Aorta (tissue), 5 donors: ENCODE results near the gene WFIKKN2. TPM values are rescaled to one million over a fixed set of nuclear protein-coding genes. Genes with fewer than 3 reads are reported as not detected.

Source experiments
- ATAC-seq: fragments of 200-7000 bp; cut with Tn5 transposase; one replicate; pipeline ENCODE4 v1.9.1; 2022; ENCODE audit warnings: moderate library complexity; ENCODE audit not compliant: low FRiP score
- DNase-seq, 2 donors: peaks; one replicate each; pipeline ENCODE4 v3.0.0-alpha.2; 2020
- H3K27ac ChIP-seq, 2 donors: one replicate each; pipeline ENCODE4 v1.5.1; 2013; ENCODE audit warnings: low read length in 2 of 2, mild to moderate bottlenecking in 2 of 2, moderate library complexity in 2 of 2, control low read depth in 1 of 2, inconsistent platforms in 1 of 2, low read depth in 1 of 2
- H3K27me3 ChIP-seq, 2 donors: one replicate each; pipeline ENCODE4 v1.6.1; 2013; ENCODE audit warnings: control low read depth in 1 of 2, low read length in 1 of 2, mild to moderate bottlenecking in 1 of 2, moderate library complexity in 1 of 2; ENCODE audit not compliant: insufficient read depth in 2 of 2, control insufficient read depth in 1 of 2
- H3K36me3 ChIP-seq, 2 donors: one replicate each; pipeline ENCODE4 v1.6.1; 2013; ENCODE audit warnings: control low read depth in 1 of 2, low read length in 1 of 2, mild to moderate bottlenecking in 1 of 2; ENCODE audit not compliant: insufficient read depth in 2 of 2, control insufficient read depth in 1 of 2
- H3K4me1 ChIP-seq, 2 donors: one replicate each; pipeline ENCODE4 v1.6.1; 2013; ENCODE audit warnings: low read length in 2 of 2, control low read depth in 1 of 2, mild to moderate bottlenecking in 1 of 2, moderate library complexity in 1 of 2; ENCODE audit not compliant: insufficient read depth in 2 of 2, control insufficient read depth in 1 of 2
- H3K4me3 ChIP-seq, 2 donors: one replicate each; pipeline ENCODE4 v1.5.1; 2013; ENCODE audit warnings: low read length in 2 of 2, control low read depth in 1 of 2, mild to moderate bottlenecking in 1 of 2
- H3K9me3 ChIP-seq: one replicate; pipeline ENCODE4 v1.6.1; 2013; ENCODE audit warnings: mild to moderate bottlenecking, low read length; ENCODE audit not compliant: control insufficient read depth
- WGBS, 2 donors: extraction: QIAGEN DNeasy Blood & Tissue Kit; methylation state at CpG; one replicate each; pipeline ENCODE4 v1.1.7; 2013; 5-methylcytosine and 5-hydroxymethylcytosine counted together
- intact Hi-C, 2 donors: fragments of 100-400 bp; cut with DNase I; formaldehyde crosslinking; loops; one replicate each; pipeline versions ENCODE4 v1.14.2 to v1.15.0; 2022
- polyA plus RNA-seq, 2 donors: library from polyadenylated mRNA; stranded (reverse); fragments of 200-250 nt; gene quantifications; one replicate each; pipeline ENCODE4 v1.2.3, GENCODE V29; 2013
- total RNA-seq, 2 donors: library from RNA; stranded (reverse); fragmentation: NEBNext Ultra II Directional; extraction: Animal tissue kit (Norgen Biotek cat#: 25700); gene quantifications; one replicate each; pipeline ENCODE4 v1.2.1, GENCODE V29; 2021
- donor health status: healthy with polysubstance abuse.
- donor health status: Bipolar disorder and iron deficiency.
- donor health status: DM: no; HTN: no; CAD: no.
- donor health status: DM: no; HTN: no; CAD: no.
- donor health status: DM: yes; HTN: yes; CAD: no.

Gene WFIKKN2
- total and polyA plus RNA-seq, 4 donors: 0.48 TPM; not detected in 3

DNA sequence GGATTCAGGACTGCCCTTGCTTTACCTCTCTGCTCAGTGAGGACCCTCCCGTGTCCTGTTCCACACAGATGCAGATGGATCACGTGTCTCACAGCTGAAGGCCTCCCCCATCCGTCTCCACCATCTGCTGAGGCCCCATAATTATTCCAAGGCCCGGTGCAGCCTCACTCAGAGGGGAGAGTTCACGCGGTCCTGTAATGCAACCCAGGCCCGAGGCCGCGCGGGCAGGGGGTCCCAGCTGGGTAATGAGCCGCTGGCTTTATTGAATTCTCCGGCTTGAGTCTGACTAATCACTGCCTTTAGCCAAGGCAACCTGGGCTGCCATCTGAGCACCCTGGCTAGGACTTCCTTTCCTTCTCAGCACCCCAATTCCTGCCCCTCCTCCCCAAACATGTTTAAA is 4.4 kb upstream of the WFIKKN2 start:
- DNase-seq: peak in 1 of 2 donors; percentile 57
- intact Hi-C loops: no loop called here
- 81 to 83% methylated on average over 12 of the region's 12 CpGs for WGBS, 2 donors

GRCh38 chr17:50831471-50831928 is 3.9 kb upstream of the WFIKKN2 start:
- WGBS, 2 donors: 40 to 43% methylated on average over 8 to 11 of the region's 11 CpGs
- no peaks in the 10 kb centered on the region for H3K9me3 ChIP-seq
- peaks cover 0 to 3% of the 10 kb centered on the region in 2 donors for H3K4me1 ChIP-seq
- DNase-seq: no peak
- H3K27me3 ChIP-seq: no peaks in the 10 kb centered on the region
- no peak for ATAC-seq
- no peak overlapping the region for H3K27ac ChIP-seq
- no peaks in the 10 kb centered on the region for H3K36me3 ChIP-seq
- intact Hi-C loops: no loop called here
- no peak overlapping the region for H3K4me3 ChIP-seq

More for the DNA sequence above, 4.4 kb upstream of the WFIKKN2 start:
- ATAC-seq: no peak
- no peak overlapping the region for H3K4me3 ChIP-seq
- peaks cover 0 to 3% of the 10 kb centered on the region in 2 donors for H3K4me1 ChIP-seq
- H3K9me3 ChIP-seq: no peaks in the 10 kb centered on the region
- H3K27me3 ChIP-seq: no peaks in the 10 kb centered on the region
- H3K27ac ChIP-seq: no peak overlapping the region
- H3K36me3 ChIP-seq: no peaks in the 10 kb centered on the region

DNA sequence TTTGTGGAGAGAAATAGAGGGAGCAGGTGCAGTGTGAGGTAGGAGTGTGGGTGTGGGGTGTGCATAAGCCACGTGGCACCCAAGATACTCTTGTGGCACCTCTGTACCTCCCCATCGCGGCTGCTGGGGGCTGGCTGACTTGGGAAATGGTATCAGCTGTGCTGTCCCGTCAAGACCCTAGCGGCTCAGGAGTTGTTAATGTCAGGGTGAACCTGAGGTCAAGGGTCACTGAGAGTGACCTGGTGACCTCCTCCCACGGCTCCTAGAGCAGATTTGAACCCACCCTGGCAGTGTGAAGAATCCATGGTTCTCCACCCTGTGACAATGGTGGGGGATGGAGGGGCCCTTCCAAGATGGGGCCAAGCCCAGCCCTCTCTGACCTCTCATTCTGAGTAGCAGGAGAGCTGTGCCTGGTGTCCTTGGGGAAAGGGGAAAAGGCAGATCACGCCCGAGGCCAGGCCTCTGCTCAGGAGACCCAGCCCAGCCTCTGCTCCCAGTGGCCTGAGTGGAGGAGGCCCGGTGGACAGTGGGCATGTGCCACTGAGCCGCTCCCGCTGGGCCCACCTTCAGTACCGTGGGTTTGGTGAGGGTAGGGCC is 3.0 kb upstream of the WFIKKN2 start:
- Histone ChIP-seq H3K9me3 (no peaks in the 10 kb centered on the region), H3K27me3 (no peaks in the 10 kb centered on the region), H3K4me3 (no peak overlapping the region), H3K36me3 (no peaks in the 10 kb centered on the region), H3K27ac (no peak overlapping the region), H3K4me1 (peaks cover 0 to 3% of the 10 kb centered on the region in 2 donors)
- ATAC-seq (no peak), DNase-seq (peak in 1 of 2 donors; percentile 72)
- 96 to 97% methylated on average over 12 of the region's 12 CpGs for WGBS, 2 donors
- intact Hi-C loops: no loop called here

DNA sequence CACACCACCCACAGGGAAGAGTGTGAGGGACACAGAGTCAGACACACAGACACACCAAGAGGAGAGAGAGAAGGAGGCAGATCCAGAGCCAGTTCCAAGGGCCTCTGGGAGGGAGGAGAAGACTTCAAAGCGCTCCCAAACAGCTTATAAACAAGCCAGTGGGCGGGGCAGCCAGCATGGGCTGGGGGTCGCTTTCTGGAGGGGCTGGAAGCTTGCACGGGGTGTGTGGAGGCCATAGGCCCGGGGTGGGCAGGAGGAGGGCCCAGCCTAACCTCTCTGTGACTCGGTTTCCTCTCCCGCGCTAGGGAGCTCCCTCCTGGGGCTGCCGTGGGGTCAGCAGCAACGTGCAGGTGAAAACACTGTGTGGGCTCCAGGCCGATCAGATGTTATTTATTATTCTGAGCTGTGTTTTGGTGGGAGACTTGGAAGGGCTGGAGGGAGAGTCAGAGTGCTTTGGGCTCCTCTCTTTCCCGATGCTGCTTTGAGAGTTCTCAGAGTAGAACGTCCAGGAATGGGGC is 2.5 kb upstream of the WFIKKN2 start:
- peak in 1 of 2 donors; percentile 42 for DNase-seq
- ATAC-seq: no peak
- Histone ChIP-seq H3K27ac (no peak overlapping the region), H3K9me3 (no peaks in the 10 kb centered on the region), H3K27me3 (no peaks in the 10 kb centered on the region), H3K4me3 (no peak overlapping the region), H3K36me3 (no peaks in the 10 kb centered on the region), H3K4me1 (peaks cover 0 to 3% of the 10 kb centered on the region in 2 donors)
- WGBS, 2 donors: 88 to 92% methylated on average over 13 of the region's 13 CpGs
- intact Hi-C loops: no loop called here

DNA sequence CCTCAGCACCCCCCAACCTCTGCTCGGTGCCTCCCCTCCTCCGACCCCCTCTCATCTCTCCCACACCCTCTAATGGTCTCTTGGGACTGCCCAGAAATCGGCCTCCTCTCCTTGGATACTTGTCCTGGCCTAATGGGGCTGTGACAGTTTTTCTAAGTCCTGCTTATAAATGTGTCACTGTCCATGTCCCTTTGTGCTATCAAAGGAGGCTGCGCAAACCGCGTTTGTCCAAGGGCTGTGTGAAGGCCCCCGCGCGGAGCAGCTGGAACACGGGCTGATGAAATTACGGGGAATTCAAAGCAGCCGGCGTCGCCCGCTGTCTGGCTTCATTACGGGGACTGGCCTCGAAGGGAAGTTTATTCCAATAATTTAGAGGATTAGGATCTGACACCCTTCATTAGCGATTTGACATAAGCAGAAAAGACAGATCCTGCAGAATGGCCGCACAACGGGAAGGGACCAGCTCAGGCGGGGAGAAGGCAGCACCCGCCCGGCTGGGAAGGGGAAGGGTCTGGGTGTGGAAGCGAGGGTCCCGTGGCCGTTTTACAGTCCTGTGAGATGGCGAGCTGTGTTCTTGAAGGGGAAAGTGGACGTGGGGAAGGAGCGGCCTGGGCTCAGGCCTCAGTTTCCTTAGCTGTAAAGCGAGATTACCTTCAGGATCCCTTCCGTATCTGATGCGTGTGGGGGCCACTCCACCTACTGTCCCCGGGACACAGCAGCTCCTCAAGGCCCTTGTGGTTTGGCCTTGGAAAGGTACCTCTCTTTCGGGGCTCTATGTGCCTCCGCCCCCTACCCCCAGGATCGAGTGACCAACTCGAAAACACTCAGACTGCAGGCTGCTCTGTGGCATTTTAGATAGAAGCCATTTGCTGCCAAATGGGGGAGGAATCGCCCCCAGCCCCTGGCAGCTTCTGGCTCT is 1.6 kb upstream of the WFIKKN2 start:
- intact Hi-C loops: no loop called here
- WGBS, 2 donors: 94% methylated on average over 38 of the region's 38 CpGs
- no peak overlapping the region for H3K4me3 ChIP-seq
- H3K27ac ChIP-seq: no peak overlapping the region
- H3K4me1 ChIP-seq: peaks cover 0 to 3% of the 10 kb centered on the region in 2 donors
- H3K27me3 ChIP-seq: no peaks in the 10 kb centered on the region
- peak in 1 of 2 donors; percentile 72 for DNase-seq
- no peaks in the 10 kb centered on the region for H3K36me3 ChIP-seq
- H3K9me3 ChIP-seq: no peaks in the 10 kb centered on the region
- ATAC-seq: no peak

GRCh38 chr17:50834429-50835300 is 721 bp upstream of the WFIKKN2 start:
- Histone ChIP-seq H3K27ac (no peak overlapping the region), H3K36me3 (no peaks in the 10 kb centered on the region), H3K4me3 (peak overlapping the region in 1 of 2 donors; percentile 23), H3K4me1 (peaks cover 0 to 3% of the 10 kb centered on the region in 2 donors), H3K27me3 (no peaks in the 10 kb centered on the region), H3K9me3 (no peaks in the 10 kb centered on the region)
- DNase-seq (peak in 1 of 2 donors; percentile 79), ATAC-seq (no peak)
- intact Hi-C loops: no loop called here
- WGBS, 2 donors: 26% methylated on average over 38 of the region's 38 CpGs

DNA sequence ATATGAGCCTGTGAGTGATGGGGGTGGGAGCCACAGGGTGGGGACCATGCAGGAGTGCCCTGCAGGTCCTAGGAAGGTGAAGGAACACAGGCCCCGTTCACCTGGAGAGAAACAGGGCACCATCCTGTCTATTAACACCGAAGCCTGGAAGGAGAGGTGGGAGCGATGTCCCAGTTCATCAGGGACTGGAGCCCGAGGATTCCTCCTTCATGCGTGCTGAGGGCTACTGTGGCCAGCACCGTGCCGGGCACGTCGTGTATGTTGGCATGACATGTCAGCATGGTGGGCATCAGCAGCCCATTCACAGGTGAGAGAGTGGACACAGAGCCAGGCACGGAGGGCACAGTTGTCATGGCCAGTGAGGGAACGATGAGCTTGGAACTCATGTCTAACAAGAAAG is 1.4 kb downstream of the WFIKKN2 start:
- Histone ChIP-seq H3K36me3 (no peaks in the 10 kb centered on the region), H3K27me3 (no peaks in the 10 kb centered on the region), H3K27ac (no peak overlapping the region), H3K9me3 (no peaks in the 10 kb centered on the region), H3K4me1 (no peaks in the 10 kb centered on the region), H3K4me3 (no peak overlapping the region)
- no peak for ATAC-seq
- 91 to 92% methylated on average over 11 of the region's 11 CpGs for WGBS, 2 donors
- DNase-seq: peak in 1 of 2 donors; percentile 71
- intact Hi-C loops: no loop called here

DNA sequence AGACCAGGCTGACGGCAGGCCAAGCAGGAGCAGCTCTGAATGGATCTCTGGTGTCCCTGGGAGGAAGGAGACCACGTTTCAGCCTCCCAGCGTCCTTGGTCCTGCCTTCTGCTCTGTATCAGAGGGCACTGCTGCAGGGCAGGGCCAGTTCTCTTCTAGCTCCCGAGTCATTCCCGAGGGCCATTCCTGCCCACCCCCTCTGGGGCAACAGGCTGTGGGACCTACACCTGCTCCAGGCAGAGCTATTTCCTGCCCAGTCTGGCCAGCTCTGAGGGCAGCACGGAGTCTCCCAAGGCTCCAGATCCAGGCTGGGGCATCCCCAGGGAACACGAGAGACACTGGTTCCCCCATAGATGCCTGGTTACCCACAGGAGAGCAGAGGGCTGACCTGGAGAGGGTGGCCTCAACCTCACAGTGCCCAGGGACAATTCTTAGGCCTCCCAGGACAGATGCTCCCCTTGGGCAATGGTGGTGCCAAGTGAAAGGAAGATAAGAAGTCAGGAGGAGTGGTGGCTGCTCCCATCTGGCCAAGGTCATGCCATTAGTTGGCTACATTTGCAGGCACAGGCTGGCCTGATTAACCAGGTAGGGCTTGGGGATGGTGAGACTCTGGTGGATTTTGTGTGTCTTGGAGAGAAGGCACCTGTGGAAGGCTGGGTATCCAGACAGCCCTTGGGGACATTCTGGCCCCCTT is 2.0 kb downstream of the WFIKKN2 start:
- H3K27me3 ChIP-seq: no peaks in the 10 kb centered on the region
- no peaks in the 10 kb centered on the region for H3K4me1 ChIP-seq
- H3K36me3 ChIP-seq: no peaks in the 10 kb centered on the region
- H3K4me3 ChIP-seq: no peak overlapping the region
- ATAC-seq: no peak
- intact Hi-C loops: no loop called here
- no peaks in the 10 kb centered on the region for H3K9me3 ChIP-seq
- 82 to 89% methylated on average over 7 of the region's 7 CpGs for WGBS, 2 donors
- peak in 1 of 2 donors; percentile 62 for DNase-seq
- H3K27ac ChIP-seq: no peak overlapping the region
